Stimulated activated CD4-positive, alpha-beta T cell treated with anti-CD3 and anti-CD28 coated beads, Interleukin-15, amount 100 ng/mL, for 24 hours (primary cell): ENCODE results near the gene PCNX2.

Experiments
- DNase-seq: peaks from one replicate; pipeline ENCODE4 v3.0.0-alpha.2; 2020

Gene PCNX2

GRCh38 chr1:233295237-233295974, at the start of gene PCNX2:
PCNX2 (minus strand) TSS chr1:233295725; CDS start chr1:233295478, 247 bp downstream.
- DNase-seq, result peak; percentile 86

- no peak for DNase-seq
Measured at GRCh38 chr1:233343262-233343661, 47.7 kb upstream of the PCNX2 start.

GRCh38 chr1:233342086-233342485, 46.6 kb upstream of the PCNX2 start:
- no peak for DNase-seq

- no peak for DNase-seq
Measured at GRCh38 chr1:233340966-233341516, 45.5 kb upstream of the PCNX2 start.

GRCh38 chr1:233340031-233340555, 44.6 kb upstream of the PCNX2 start:
- DNase-seq, result no peak

- no peak for DNase-seq
Measured at GRCh38 chr1:233338102-233338501, 42.6 kb upstream of the PCNX2 start.

- DNase-seq, result no peak
Measured at GRCh38 chr1:233337505-233337904, 42.0 kb upstream of the PCNX2 start.

GRCh38 chr1:233336554-233337456, 41.3 kb upstream of the PCNX2 start:
- DNase-seq, result no peak

GRCh38 chr1:233334092-233334491, 38.6 kb upstream of the PCNX2 start:
- no peak for DNase-seq

- DNase-seq, result no peak
Measured at GRCh38 chr1:233333086-233333485, 37.6 kb upstream of the PCNX2 start.

GRCh38 chr1:233331676-233332519, 36.4 kb upstream of the PCNX2 start:
- no peak for DNase-seq

- peak; percentile 43 for DNase-seq
Measured at GRCh38 chr1:233328142-233328921, 32.8 kb upstream of the PCNX2 start.

- no peak for DNase-seq
Measured at GRCh38 chr1:233327651-233328141, 32.2 kb upstream of the PCNX2 start, which contains the start of gene MAP3K21. MAP3K21 (plus strand) TSS chr1:233327724; CDS start chr1:233328029, 305 bp downstream.

GRCh38 chr1:233326811-233327650, 31.5 kb upstream of the PCNX2 start:
- DNase-seq, result peak; percentile 93

- no peak for DNase-seq
Measured at GRCh38 chr1:233326319-233326718, 30.8 kb upstream of the PCNX2 start.

GRCh38 chr1:233323718-233324117, 28.2 kb upstream of the PCNX2 start:
- DNase-seq, result no peak

GRCh38 chr1:233320023-233320422, 24.5 kb upstream of the PCNX2 start:
- DNase-seq, result no peak

- no peak for DNase-seq
Measured at GRCh38 chr1:233319272-233319671, 23.7 kb upstream of the PCNX2 start.

- no peak for DNase-seq
Measured at GRCh38 chr1:233316473-233316872, 20.9 kb upstream of the PCNX2 start.

GRCh38 chr1:233315718-233316301, 20.3 kb upstream of the PCNX2 start:
- no peak for DNase-seq
